Stimulated activated CD8-positive, alpha-beta memory T cell treated with anti-CD3 and anti-CD28 coated beads, Interleukin-7, amount 100 ng/mL, for 48 hours (primary cell): Measurements from ENCODE around the gene TAC4.

Experiments used
- DNase-seq, 2 donors: peaks; one replicate each; pipeline ENCODE4 v3.0.0-alpha.2; 2020; ENCODE audit warnings: low read depth in 1 of 2; ENCODE audit errors: extremely low read depth in 1 of 2

The TAC4 gene

DNA sequence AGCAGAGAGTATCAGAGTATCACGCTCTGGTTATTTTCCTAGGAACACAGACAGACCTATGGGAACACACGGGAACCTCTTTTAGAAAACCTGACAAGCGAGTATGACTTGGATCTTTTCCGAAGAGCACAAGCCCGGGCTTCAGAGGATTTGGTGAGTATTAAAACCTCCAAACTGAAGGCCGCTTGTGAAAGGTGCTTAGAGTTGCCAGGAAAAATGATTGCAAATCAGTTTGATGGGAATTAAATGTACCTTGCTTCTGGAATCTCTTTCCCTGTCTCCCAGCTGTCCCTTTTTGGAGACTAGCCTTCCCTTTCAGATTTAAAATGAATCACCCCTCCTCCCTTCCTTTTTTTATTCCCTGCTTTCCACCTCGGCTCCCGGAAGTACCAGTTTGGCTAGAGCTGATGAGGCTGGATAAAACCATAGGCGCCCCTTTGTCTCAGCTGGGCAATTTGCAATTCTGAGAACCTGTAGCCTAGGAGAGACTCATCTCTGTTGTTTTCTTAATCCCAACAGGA lies 32.0 kb downstream of the TAC4 start:
- no peak for DNase-seq

DNA sequence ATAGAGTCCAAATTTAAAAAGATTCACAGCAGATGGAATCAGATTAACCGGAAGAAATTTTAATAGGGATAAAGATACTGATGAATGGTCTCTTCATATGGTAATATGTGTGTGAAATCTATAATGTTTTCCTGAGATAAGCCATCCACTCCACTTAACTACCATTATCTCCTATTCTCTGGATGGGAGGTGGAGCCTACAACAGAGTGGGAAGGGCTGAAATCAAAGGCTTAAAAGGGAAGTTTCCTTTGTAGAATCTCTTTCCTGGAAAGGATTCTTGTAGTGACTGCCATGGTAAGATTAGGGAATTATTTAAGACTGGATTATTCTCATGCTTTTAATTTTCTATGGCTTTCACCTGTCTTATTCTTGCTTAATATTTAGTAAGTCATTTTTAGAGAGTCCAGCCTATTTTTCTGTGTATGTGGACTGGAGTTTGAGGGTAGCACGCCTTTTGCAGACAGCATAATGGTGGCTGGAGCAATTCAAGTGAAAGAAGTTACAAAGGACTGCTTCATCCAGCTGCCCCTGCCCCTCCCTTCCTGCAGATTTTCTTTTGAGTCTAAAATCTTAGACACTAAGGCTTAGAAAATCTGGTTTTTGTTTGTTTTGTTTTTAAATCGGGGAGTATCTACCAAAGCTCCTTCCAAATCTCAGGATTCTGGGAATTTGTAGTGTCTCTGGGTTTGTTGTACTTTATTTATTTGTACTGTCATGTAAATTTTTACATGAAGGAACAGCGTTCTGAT lies 32.9 kb downstream of the TAC4 start:
- DNase-seq: no peak

GRCh38 chr17:49809056-49809455 lies 38.8 kb downstream of the TAC4 start:
- no peak for DNase-seq

DNA sequence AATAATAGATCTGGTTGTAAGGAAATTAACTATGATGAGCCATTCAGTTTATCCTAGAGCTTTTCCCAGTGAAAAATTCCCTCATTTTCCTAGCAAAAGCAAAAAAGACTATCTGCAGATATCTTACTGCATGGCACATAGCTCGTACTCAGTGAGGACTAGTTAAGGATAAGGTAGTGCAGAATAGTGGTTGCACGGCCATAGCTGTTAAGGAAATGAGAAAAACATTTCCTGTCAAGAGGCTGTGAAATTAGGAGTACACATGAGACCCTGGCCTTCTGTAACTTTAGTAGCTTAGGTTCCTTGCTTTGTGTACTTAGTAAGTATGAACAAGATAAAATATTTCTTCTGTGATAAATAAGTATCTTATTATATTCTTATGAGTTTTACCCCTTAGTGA lies 49.1 kb downstream of the TAC4 start:
- no peak for DNase-seq

GRCh38 chr17:49798182-49798581 lies 49.7 kb downstream of the TAC4 start:
- DNase-seq: no peak

GRCh38 chr17:49795372-49795771 lies 52.5 kb downstream of the TAC4 start:
- no peak for DNase-seq

DNA sequence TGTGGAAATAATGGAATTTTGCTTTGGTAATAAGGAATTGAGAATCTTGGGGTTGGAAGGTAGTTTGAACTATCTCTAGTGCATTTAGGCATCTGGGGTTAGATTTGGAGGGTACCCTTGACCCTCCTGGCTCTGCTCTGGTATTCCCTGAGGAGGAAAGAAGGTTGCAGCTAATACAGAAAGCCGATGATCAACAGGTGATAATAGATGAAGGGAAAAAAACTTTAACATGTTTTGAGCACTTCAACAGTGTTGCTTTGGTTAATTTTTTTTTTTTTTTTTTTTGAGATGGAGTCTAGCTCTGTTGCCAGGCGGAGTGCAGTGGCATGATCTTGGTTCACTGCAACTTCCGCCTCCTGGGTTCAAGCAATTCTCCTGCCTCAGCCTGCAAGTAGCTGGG lies 54.6 kb downstream of the TAC4 start:
- DNase-seq: no peak

GRCh38 chr17:49789243-49789578 lies 58.7 kb downstream of the TAC4 start:
- no peak for DNase-seq

DNA sequence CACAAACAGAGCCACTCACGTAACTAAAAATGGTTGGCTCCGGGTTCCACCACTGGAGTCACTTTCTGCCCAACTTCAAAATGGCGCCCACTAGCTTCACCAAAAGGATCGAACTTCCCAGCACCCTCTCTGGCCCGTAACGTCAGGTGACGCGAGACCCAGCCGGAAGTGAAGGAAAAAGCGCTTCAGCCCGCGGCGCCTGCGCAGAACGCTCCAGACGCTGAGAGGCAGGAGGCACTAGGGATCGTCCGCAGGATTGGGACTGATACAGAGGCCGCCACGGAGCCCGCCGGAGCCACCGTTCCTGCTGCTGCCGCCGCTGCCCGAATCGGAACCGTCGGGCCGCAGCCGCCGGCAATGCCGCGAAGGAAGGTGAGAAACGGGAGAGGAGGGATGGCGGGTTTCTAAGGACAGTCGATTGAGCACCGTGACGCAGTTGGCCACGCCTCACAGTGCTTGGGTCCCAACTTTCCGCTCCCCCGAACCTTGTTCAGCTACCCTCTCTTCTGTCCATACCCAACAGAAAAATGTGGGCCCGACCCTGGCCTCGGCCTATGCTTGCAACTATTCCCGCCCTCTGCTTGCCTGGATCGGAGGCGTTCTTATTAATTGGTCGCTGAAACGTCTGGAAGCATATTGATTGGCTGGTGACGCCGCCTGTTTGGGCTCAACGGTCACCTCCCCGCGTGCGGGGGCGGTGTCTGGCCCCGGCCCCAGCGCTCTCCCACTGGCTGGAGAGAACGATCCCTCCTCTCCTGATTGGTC lies 59.2 kb downstream of the TAC4 start, which contains the start of gene KAT7:
Gene KAT7 (plus strand): TSS at position 204 of the 765 bp plus-strand sequence. CDS start 154 bp downstream, at position 358.
- peak; percentile 99 for DNase-seq
